Hematopoietic multipotent progenitor cell treated with erythropoietin and hydrocortisone succinate and interleukin-3 and kit ligand, for 15 days (in vitro differentiated cells): ENCODE results near the gene SLX9.

Experiments used
- DNase-seq: peaks from one replicate; pipeline ENCODE4 v3.0.0-alpha.2; 2015; ENCODE audit warnings: low spot score

The SLX9 gene

DNA sequence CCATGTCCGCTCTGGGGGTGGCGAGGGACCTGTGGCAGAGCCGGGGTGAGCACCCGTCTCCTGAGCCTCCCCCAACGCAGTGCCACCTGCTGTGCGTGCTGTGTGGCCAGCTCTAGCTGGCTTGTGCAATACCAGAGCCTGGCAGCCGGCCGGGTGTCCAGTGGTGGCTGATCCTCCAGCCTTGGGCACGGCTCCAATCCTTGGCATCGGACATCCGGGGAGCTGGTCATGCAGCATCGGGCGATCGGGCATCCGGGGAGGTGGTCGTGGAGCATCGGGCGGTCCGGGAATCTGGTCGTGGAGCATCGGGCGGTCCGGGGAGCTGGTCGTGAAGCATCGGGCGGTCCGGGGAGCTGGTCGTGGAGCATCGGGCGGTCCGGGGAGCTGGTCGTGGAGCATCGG is 8.1 kb downstream of the SLX9 start:
- no peak for DNase-seq

DNA sequence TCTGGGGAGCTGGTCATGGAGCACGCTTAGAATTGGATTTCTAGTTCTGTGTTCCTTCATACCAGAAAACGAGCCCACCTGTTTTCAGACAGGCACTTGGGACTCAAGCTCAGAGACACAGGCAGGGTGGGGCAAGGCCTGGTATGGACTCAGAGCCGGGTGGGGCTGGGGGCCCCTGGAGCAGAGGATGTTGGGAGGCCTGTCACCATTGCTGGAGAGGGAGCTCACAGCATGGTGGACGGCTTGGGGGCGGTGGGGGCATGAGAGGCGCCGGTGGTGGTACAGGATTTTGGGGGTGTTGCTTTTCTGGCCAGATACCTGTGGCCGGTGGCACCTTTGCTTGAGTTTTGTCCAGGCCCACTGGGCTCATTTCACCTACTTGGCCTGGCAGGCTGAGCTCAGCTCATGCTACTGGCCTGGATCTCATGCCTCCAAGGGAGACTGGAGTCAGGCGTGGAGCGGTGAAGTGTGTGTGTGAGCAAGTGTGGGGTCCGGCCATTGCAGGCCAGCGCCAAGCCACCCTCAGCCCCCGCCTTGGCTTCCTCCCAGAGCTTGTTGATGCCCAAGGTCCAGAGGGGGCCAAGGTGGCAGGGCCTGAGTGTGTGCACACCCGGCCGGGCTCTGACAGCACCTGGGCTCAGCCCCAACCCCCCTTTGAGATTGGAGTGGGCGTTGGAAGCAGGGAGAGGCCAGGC is 8.7 kb downstream of the SLX9 start:
- no peak for DNase-seq

DNA sequence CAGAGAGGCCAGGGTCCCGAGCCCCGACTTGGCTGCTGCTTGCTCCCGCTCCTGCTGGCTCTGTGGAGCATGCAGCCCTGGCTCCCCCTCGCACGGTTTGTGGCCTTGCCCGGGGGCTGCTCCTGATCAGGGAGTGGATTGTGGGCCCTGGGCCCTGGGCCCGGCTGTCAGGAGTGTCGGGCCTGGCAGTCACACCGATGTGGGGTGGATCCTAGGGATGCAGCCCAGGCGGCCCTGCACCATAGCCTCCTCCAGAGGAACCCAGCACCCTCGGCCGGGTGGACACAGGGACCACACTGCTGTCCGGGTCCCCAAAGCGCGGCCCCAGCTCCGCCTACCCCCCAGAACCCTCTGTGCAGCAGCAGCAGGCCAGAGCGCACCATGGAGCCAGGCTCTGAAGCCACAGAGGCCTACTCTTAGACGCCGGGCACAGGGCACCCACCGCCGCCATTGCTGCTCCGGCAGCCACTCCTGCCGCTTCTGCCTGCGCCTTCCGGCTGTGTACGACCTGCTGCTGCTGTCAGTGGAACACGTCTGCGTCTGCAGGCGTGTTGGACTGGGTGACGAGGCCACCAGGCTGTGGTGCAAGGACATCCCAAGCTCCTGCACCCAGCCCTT is 9.4 kb downstream of the SLX9 start:
- no peak for DNase-seq

DNA sequence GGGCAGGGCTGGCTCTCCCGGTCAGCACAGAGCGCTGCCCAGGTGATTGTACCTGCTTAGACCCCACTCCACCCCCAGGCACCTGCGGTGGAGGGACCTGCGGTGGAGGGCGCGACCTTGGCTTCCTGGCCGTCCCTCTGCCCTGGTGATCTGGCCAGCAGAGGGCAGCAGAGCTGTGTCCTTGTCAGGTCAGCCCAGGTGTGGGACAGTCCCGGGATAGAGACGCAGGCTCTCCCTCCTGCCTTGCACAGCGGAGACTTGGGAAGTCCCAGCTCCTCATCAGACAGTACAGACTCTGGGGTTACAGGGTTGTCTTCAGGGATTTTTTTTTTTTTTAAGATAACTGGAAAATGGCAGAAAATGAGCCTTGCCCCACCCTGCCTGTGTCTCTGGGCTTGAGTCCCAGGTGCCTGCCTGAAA is 10.0 kb downstream of the SLX9 start:
- peak; percentile 77 for DNase-seq

DNA sequence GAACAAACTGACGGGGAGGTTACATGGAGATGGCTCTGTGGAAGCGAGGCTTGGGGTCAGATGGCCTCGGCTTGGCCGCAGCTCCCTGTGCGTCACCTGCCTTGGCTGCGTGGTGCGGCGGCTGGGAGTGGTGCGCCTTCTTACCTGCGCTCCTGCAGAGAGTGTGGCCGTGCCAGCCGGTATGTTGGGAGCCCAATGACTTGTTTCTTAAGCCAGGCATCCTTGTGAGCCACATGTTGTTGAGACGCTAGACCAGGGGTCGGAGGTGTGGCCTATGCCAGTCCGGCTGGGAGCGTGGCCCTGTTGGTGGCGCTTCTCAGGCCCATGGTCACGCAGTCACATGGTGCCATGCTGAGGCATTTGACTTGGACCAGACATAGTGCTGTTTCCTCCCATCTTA is 10.5 kb downstream of the SLX9 start:
- no peak for DNase-seq

DNA sequence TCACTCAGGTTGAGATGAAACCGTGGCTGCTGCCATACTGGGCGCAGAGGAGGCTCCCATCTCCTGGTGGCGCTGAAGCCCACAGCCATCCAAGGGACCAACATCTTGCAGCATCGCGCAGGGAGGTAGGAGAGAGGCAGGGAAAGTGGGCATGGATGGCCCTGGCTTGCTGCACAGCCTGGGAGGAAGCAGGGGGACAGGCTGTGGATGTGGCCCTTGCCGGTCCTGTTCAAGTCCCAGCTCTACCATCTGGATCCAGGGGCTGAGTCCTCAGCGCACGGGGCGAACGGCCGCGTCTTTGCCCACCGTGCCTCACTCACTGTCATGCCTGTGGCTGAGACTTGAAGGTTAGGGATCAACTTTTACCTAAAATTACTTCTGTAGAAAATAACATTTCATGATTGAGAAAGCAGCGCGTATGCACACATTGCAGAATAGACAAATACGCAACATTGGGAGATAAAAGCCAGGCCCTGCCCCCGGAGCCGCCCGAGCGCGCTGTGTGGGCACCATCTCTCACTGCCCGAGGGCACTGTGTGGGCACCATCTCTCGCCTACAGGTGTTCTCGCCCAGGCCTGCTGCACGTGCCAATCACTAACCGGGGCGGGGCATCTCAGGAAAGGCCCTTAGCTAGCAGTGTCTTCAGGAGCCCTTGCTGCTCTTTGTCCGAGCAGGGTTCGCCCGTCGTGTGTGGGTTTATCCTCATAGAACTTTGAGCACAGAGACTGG is 11.5 kb downstream of the SLX9 start:
- no peak for DNase-seq

DNA sequence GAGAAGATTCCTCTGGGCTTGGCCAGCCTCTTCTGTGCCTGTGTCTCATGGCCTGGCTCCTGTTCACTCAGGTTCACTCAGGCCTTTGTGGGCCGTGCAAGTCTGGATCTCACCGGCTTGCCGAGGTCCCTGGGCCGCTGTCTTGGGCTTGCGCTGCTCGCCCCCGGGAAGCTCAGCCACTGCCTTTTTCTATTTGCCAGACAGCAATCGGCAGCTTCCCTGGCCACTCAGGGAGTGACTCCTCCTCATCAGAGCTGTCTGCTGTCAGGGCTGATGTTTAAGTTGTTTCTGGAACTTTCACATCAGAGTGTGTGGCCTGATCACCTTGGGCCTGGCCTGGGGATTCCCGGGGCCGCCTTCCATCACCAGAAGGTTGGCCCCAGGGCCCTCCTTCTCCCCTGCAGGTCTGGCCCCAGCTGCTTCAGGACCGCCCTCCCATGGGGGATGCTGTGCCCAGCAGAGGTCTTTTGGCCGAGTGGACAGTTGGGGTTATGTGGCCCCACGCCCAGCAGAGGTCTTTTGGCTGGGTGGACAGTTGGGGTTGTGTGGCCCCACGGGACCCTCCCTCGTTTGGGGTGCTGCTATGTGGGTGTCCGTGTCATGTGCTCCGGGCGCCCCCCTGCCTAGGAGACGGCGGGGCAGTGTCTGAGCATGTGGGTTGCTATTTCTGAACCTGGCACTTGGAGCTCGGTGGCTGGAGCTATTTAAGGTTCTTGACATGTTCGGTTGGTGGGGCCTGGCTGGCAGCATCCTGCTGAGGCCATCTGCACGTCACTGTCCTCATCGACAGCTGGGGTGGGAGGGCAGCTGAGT is 12.5 kb downstream of the SLX9 start:
- no peak for DNase-seq

DNA sequence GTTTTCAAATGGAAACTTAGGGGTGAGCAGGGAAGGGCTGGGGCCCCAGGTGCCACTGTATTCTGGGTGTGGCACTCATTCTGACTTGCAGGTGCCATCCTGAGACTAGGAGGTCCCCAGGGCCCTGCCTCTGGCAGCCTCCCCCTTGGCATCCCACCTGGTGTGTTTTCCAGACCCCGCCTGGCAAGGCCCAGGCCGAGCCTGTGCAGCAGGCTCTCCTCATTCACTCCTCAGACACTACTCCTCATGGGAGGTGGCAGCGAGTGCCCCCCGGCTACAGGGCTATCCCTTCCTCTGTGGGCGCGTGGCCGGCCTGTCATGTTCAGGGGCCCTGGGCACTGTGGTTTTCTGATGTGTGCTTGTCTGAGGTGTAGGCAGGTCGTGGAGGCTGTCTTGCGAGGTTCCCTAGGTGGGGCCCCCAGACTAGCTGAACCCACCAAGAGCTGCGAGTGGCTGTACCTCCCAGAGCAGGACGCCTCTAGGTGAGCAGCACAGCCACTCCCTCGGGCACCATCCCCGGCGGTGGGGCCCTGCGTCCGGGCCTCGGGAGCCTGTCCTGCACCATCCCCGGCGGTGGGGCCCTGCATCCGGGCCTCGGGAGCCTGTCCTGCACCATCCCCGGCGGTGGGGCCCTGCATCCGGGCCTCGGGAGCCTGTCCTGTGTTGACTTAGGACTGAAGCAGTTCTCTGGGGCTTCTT is 13.2 kb downstream of the SLX9 start:
- no peak for DNase-seq

DNA sequence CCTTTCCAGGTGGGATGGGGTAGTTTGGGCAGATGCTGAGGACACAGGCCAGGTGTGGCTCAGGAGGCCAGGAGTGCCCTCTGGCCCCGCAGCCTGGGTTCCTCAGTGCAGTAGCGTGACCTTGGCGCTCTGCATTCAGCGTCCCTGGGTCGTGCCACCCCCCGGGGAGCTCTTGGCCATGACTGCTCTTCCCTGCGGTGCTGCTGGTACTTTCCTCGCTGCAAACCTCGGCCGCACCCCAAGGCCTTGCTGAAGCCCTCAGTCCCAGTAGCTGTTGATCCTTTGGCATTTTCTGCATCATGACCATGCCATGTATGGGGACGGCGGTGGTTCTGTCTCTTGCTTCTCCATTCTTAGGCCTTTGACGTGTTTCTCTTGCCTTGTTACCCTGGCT is 13.8 kb downstream of the SLX9 start:
- no peak for DNase-seq

DNA sequence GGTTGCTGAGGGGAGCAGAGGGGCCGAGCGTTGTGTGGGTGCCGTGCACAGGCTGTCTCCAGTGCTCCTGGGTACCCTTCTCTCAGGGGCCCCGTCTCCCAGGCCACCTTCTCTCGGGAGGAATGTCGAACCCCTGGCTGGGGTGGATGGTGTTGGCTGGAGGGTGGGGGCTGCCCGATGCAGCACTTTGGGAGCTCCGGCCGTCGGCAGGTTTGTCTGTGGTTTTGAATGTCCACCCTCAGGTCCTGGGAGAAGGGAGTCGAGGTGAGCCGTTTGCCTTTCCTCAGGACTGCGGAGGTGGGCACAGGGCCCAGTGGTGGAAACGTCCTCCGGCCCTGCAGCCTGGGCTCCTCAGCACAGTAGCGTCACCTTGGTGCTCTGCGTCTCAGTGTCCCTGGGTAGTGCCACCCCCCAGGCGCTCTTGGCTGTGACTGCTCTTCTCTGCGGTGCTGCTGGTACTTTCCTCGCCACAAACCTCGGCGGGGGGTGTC is 14.5 kb downstream of the SLX9 start:
- DNase-seq, result no peak

DNA sequence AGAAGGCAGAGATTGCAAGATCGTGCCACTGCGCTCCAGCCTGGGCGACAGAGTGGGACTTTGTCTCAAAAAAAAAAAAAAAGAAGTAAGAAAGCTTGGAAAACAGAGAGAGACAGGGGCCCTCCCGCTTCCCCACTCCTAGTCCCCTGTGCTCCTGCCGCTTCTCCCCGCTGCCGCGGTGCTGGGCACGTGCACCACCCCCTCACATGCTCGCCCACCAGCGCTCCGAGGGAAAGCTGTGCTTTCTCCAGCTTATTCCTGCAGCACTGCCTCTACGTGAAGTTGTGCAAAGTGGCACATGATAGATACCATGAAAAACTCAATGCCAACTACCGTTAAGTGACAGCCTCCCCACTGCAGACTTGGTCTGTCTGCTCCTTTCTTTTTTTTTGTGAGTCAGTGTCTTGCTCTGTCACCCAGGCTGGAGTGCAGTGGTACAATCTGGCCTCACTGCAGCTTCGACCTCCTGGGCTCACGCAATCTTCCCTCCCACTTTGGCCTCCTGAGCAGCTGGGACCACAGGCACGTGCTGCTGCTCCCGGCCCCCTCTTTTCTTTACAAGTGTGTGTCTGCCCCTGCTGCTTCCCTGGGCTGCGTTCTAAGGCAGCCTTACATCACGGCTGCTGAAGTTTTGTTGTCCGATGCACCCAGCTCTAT is 15.4 kb downstream of the SLX9 start:
- no peak for DNase-seq

DNA sequence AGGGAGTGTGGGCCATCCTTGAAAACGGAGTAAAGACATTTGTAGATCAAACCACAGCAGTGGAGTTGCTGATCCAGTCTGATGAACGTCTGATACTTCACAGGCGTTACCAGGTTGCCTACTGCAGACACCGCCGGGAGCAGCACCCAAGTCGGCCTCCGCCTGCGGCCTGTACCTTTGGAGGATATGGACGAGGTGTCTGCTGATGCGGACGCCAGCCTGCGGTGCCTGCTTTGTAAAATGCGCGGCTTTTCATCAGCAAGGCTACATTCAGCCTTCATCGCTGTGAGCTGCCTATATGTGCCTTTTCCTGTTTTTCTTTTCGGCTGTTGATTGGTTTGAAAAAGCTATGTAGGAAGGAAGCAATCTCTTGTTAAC is 16.0 kb downstream of the SLX9 start:
- DNase-seq, result no peak

DNA sequence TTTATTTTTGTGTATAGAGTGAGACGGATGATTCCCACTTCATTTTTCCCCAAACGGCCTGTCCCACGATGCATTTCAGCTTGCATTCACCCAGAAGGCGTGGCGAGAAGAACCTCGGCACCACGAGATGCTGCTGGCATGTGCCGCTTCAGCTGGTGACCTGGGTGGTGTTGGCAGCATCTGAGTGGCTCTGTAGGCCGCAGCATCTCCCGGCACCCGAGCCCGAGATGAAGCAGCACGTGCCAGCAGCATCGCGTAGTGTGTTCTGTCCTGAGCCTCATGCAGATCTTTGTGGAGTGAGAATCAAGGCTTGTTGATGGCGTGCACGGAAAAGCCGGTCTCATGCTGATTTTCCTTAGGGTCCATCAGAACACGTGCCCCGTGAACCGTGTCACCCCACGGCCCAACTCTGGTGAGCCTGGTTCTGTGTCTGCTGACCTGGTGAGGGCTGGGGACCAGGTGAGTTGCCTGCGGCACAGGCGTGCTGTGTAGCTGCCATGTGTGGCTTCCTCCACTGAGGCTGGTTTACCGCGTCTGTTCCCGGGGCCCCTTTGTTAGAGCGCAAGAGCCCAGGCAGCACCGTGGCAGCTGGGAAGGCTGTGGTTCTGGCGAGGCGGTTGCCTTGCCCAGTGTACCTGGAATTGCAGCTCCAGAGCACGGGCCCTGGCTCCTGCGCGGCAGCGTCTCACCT is 16.7 kb downstream of the SLX9 start:
- DNase-seq, result no peak

DNA sequence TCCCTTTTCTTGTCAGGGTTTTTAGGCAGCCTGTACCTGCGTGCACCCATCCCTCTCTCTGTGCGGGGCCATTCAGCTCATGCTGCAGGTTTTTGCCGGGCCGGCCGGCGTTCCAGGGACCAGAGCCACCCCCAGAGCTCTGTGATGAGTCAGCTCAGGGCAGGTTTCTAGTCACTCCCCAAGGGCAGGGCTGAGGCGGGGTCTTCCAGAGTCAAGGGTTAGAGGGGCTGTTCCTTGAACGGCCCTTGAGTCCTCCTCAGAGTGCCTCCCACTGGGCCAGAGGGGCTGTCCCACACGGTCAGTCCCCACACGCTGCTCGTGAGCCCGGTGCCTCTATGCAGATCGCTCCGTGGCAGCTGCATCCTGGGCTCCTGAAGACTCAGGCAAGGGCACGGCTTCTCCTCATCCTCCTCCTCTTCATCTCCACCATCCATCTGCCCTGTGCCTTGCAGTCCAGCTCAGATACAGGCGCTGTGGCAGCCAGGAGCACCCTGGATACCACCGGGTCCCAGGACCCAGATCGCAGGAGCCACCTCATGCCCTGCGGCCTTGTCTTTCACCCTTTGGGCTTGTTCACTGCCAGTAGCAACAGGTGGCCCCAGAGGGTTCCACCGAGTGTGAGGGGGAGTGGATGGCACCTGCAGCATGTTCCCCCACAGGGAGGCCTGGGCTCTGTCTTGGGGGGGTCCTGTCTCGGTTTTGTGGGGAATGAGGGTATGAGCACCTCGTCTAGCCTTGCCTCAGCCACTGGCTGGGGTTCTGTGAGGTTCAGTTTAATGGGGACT is 17.4 kb downstream of the SLX9 start:
- no peak for DNase-seq

DNA sequence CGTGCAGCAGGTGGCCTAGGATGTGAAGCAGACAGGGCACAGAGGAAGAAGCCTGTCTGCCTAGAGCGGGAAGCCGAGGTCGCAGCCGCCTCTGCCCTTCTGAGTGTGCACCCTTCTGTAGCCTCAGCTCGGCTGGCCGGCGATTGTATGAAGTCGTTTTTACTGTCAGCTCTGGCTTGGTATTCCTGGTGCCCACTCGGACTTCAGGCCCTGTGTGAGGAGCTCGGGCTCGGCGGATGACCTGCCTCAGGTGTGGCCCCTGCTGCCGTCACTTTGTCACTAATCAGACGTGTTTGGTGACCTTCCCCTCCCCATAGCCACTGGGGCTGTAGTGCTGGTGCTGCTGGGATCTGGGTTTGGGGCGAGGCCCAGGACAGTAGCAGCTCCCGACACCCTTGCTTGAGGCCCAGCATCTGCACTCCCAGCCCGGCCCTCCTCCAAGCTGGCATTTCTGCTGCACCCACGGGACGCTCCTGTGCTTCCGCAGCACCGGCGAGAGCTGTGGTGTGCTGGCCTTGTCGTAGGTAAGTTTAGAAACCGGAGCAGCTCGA is 18.1 kb downstream of the SLX9 start:
- DNase-seq, result no peak

DNA sequence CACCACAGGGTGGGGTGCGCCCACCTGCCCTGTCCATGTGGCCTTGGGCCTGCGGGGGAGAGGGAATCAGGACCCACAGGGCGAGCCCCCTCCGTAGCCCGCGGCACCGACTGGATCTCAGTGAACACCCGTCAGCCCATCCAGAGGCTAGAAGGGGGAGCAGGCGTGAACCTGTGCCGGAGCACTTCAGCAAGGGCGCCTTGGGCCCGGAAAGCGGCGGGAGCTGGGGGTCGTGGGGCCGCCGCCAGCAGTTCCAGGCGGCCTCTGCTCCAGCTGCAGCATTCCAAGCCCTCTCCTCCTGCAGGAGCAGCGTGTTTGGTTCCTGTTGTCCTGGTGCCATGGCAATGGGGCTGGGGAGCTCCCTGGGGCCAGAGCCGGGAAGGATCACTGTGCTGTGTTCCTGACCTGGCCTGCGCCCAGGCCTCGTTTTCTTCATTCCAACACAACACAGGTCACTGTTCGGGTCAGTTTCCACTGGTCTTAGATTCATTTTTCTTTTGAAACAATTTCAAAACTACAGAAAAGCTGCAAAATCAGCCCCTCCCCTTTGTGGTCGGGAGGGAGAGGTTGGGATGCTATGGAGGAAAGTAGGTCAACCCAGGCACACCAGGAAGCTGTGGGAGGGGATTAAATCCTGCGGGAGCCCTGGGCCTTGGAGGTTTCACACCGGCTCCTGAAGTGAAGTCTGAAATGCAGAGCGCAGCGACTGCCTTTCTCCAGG is 18.8 kb downstream of the SLX9 start:
- DNase-seq, result no peak

DNA sequence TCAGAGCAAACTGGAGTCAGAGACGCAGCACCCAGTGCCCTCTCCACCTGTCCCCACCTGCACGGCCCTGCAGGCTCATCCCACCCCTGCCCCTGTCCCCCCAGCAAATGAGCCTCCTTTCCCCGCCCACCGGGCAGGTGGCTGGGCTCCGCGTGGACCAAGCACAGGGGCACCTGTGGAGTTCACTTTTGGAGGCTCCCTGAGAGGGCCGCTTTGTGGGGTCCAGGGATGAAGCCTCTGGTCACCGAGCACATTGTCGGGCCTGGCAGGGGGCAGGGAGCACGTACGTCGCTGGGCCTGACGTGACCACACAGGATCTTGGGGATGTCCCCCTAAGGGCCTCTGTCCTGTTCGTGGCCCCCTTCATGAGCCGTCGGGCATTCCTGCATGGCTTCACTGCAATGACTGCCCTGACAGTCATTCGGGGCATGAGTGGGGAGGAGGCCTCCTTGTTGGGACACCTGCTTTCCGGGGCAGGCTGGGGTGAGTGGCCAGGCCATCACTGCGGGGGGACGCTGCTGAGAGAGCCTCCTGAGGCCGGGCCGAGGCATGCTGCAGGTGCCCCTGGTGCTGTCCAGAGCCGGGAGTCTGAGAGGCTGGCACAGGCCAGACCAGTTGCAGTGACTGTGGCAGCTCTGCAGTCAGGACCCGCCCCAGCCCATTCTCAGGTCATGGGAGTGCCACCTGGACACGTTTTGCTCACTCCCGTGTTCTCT is 19.7 kb downstream of the SLX9 start:
- no peak for DNase-seq
